Measurements from ENCODE around the gene FUT7.

GRCh38 chr9:137006116-137007003 lies 25.5 kb downstream of the FUT7 start:
- TF ChIP-seq POLR2AphosphoS5 (IDR thresholded peaks at IDR 0.05; ENCODE audit: borderline replicate concordance, low read depth, low read length) (no peak), FOXP2 (optimal IDR thresholded peaks at IDR 0.05; ENCODE audit: control extremely low read depth, extremely low read length, insufficient read depth) (no peak), EZH2 (IDR thresholded peaks at IDR 0.05) (no peak)
